GM18868 (cell line): ENCODE measurements around the gene ATF6B.

Source experiments
- ATAC-seq: cut with Tn5 transposase; IDR thresholded peaks from one replicate; pipeline ENCODE4 v1.9.1; 2021; ENCODE audit warnings: mild to moderate bottlenecking, moderate library complexity; ENCODE audit not compliant: unreplicated experiment

Gene ATF6B

DNA sequence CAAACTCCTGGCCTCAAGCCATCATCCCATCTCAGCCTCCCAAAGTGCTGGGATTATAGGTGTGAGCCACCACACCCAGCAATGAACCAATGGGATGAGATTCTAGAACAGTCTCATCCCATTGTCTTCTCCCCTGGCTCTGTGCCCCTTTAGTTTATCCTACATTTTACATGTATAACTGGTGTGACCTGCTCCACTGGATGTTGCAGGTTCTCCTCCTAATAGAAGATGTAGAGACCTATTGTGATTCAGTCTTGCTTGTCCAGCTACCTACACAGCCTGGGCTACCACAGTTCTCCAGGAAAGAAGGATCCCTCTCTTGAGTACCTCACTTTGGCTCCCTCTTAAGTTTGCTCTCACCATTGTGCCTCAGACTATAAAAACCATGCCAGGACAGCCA is 4.1 kb upstream of the ATF6B start:
- no peak for ATAC-seq

DNA sequence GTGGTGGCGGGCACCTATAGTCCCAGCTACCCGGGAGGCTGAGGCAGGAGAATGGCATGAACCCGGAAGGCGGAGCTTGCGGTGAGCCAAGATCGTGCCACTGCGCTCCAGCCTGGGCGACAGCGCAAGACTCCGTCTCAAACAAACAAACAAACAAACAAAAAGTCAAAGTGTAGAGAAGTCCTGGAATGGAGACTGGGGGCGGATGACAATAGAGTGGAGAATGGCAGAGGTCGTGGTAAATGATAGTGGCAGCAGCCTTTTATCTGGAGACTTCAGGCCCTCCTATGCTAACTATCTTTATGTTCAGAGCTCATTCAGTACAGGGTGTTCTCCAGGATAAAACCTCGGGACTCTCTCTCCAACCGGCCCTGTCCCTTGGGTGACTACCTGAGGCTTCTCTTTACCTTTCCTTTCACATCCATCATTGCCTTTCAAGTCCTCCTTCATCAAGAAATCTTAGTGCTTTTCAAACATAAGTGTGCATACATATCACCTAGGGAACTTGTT is 3.4 kb upstream of the ATF6B start:
- ATAC-seq, result no peak

DNA sequence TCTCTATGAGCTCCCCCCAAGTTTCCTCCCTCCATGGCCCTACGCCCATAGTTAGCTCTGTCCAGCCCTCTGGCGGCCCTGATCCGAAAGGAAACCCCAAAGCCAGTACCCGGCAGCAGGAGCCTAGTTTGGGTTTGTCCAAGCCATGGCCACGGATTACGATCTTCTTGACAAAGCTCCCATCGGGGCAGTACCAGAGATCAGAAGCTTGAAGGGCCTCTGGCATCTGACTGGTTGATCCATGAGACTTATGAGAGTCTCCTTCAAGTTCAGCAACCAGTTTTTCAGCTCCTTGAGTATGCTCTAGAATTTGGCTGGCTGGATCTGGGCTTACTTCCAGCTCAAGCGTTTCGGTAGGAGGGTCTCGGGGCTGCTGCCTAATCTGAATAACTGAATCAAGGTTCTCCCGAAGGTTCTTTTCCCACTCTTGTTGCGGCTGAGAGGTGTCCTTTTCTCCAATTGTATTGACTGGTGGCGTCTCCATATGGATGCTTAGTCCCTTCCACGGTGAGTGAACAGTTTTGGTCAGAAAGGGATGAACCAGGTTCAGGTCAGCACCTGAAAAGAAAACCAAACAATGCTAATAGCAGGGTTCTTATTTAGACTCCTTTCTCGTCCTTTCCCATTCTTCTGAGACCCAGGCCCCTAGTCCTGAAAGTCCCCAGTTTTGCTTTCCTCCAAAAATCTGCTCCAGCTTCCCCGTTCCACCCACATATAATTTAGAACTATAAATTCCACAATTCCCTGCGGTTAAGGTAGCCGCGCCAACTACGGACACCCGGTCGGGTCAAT is 1.4 kb upstream of the ATF6B start:
- no peak for ATAC-seq

DNA sequence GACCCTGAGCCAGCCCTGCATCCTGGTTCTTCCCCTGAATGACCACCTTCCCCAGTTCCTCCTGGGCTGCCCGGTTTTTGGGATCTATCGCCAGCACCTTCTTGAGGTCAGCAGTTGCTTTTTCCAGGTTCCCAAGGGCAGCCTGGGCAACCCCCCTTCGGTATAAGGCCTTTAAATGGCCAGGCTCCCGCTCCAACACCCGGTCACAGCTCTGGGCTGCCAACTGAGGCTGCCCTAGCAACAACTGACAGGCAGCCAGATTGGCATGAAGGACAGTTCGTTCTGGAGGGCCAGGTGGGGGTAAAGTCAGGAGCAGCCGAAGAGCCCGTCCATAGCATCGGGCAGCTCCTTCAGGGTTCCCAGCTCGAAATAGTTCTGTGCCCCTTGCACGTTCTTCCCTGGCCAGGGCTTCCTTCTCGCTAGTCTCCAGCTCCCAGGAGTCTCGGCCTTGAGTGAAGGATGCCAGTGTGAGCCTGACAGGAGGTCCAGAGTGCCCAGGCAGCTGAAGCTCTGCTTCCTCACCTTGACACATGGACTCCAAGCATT is 778 bp upstream of the ATF6B start:
- no peak for ATAC-seq

DNA sequence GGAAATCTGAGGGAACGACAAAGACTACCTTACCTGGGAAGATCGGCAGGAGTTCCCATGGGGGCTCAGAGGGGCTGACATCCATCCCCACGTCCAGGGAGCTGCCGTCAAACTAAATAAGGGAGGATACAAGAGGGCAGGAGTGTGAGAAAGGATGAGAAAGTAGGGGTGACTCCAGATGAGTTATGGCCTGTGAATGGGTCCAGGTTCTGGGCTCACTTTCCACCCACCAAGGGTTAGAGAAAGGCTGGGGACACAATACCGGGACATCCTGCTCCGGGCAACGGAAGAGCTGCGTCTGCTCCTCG is 683 bp downstream of the ATF6B start:
- ATAC-seq, result no peak

DNA sequence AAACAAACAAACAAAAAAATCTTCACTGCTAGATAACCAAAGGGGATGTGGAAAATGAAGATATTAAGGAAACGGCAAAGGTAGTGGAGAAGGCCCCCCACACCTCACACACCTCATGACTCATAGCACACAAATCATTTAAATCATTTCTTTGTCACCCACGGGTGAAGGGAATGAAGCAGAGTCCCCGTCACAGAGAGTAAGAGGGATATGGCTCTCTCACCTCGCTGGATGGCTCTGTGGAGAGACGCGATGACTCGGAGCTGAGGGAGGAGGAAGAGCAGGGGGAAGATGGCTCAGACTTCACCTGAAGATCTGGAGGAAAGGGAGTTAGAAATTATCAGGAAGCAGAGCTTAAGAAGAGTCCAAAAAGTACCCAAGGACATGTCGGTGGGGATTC is 1.2 kb downstream of the ATF6B start:
- ATAC-seq, result no peak

DNA sequence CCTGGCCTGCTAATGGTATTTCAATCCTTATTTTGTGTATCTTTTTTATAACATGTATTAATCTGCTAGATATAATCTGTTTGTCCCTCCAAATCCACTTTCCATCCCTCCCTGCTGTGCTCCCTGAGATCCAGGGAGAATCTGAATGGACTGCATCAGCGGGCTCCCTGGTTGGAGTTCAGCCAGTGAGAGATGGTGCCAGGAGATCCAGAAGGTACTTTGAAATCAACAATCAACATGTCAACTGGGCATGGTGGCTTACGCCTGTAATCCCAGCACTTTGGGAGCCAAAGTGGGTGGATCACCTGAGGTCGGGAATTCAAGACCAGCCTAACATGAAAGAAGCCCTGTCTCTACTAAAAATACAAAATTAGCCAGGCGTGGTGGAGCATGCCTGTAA is 4.4 kb downstream of the ATF6B start:
- no peak for ATAC-seq

DNA sequence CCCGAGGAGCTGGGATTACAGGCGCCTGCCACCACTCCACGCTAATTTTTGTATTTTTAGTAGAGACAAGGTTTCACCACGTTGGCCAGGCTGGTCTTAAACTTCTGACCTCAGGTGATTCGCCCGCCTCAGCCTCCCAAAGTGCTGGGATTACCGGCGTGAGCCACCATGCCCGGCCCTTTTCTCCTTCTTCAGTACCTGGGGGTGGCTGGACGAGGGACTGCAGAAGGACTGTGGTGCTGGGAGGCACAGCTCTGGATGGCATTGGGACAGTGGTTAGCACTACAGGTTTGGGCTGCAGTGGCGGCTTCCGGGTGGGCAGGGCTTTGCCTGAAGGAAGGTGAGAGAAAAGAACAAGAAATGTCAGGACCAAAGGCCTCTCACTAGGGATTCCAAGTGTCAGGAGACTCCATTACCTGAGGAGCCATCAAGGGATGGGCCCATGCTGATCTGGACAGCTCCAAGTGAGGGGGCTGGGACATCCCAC is 7.4 kb downstream of the ATF6B start:
- ATAC-seq, result no peak

DNA sequence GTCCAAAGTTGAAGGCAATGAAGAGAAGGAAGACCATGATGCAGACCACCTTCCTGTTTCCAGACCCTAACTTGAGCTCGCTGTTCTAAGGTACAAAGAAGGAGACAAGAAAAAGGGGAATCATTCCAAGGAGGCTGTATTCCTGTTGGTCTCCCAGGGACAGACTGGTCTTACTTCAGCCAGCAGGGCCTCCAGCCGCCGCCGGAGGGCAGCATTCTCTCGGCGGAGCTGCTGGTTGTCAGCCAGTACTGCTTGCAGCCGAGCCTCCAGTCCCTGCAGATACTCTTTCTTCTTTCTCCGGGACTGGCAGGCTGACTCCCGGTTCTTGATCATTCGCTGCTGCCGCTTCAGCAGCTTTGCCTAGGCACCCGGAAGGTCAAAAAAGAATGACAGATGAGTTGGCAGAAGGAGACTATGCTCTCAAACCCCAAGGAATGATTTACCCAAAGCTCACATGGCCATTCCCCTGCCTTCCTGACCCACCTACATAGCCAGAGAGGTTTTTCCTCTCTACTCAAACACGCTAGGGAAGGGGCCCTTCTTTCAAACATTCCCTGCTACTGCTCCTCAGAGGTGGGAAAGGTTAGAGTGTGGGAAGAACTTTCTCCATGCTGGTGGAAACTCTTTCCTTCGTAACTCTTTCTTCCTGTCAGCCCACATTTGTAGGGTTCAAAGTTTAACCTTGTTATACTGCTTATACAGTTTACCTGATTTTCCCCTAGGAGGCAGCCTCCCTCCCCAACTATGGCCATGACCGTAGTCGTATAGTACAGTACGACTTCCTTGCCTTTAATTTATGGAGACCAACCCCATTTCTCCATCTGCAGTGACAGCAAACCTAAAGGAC is 9.0 kb downstream of the ATF6B start:
- no peak for ATAC-seq

DNA sequence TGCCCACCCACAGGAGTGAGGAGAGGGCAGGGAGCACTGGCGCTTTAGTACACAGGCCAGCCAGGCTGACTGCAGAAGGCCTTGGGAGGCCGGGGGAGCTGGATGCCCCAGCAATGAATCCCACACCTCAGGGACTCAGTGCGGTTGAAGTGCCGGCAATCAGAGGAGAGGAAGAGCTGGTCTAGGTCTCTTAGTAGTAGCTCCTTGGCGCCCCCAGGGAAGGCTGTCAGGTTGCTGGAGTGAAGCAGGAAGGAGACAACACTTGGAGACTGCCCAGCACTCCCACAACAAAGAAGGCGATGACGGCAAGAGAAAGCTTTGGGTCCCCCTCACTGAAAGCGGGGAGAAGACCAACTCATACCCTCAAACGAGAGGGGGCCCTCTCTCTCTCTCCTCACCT is 10.6 kb downstream of the ATF6B start:
- ATAC-seq, result no peak

DNA sequence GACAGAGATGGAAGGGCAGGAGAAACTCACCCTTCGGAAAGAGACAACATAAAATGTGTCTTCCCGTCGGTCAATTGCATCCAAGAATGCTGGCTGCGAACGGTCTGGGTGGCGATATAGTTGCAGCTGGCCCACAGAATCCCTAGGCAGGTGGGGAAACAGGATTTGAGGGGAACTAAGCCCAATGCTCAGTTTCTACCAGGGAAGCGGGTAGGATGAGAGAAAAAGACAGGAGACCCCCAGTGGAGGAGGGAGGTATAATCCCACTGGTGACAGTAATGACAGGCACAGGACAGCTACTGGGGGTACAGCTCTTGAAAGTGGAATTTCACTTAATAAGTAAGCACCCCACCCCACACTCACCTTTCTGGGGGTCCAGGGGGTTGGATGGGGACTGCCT is 11.4 kb downstream of the ATF6B start:
- no peak for ATAC-seq

DNA sequence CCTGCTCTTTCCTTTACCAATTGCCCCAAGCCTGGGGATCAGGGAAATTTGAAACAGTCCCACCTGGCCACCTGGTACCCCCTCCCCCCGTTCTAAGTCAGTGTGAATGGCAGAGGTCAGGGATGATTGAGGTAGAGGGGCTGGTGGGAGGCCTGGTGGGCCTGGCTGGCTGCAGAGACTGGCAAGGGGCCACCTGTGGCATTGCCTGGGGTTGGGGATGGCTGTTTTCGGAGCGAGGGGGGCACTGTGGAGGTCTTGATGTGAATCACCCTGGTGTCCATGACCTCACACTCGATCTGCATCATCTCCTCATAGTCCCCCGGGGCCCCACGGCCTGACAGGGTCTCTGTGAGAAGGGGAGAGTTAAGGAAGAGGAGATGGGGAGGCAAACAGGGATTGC is 12.4 kb downstream of the ATF6B start:
- no peak for ATAC-seq

DNA sequence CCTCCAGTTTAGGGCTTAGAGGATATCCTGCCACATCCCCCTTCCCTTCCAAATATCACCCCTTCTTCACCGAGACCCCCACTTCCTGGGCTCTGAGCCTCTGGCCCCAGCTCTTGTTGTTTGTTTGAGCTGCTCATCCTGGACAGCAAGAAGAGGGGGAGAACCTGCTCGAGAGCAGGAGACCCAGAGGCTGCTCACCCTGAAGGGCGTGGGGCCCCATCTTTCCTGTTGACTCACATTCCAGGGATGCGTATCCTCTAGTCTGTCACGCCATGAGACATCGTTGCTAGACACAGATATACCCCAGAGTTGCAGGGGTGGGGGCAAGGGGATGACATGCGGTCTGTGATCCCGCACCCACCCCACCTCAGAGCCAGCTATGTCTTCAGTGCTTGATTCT is 13.2 kb downstream of the ATF6B start:
- no peak for ATAC-seq

DNA sequence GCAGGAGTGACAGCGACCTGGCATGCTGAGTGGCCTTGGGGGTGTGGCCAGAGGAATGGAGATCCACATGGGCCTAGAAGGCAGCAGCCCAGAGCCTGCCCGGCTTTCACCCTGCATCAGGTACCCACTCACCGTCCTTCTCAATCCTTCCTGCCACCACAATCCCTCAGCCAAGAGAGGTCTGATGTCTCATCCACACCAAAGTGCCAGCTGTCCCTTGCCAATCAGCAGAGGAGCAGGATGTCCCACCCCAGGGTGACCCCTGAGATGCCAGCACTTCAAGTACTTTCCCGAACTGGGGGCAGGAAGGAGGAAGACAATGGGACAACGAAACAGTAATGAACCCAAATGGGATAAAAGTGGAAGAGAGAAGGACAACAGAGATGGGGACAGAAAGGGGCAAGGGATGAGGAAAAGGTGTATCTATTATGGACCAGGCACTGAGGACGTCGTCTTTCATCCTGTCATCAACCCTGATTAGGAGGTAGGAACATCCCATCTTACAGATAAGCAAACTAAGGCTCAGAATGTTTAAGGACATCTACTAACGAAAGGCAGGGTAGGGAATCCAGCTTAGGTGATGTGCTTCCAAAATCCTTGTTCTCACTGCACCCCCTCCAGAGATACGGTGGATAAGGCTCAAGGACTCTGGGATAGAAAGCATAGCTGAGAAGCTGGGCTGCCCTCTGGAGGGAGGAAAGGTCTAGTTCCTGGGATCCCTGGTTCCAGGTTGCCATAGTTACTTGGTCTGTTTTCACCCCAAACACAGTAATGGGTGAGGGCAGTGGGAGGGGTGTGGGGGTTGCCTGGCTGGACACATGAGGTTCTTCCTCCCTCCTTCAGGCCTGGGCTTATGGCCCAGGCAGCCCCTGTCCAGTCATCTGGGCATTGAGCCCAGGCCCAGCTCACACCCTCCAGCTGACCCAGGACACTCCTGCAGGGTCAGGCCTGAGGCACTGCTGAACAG is 14.4 kb downstream of the ATF6B start:
- ATAC-seq, result no peak

DNA sequence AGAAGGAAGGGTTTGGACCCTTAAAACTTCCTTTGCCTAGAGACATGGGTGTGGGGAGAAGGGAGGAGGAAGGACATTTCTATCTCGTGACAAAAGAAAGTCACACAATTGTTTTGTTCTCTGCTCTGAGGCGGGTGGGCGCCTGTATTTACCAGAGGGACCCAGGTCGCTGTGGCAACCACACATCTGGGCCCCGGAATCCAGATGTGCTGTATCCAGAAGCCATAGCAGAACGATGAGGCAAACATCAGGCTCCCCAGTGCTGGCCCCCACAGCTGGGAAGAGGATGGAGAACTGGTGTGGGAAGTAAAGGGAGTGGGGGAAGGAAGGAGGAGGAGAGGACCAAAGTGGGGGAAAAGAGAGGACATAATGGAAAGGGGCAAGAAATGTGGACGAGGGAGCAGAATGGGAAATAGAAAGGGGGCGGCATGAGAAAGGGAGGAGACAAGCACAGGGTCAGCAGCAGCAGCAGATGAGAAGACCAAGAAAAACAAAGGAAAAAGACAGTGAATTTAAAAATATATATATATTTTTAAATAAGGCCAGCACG is 15.5 kb downstream of the ATF6B start:
- no peak for ATAC-seq

DNA sequence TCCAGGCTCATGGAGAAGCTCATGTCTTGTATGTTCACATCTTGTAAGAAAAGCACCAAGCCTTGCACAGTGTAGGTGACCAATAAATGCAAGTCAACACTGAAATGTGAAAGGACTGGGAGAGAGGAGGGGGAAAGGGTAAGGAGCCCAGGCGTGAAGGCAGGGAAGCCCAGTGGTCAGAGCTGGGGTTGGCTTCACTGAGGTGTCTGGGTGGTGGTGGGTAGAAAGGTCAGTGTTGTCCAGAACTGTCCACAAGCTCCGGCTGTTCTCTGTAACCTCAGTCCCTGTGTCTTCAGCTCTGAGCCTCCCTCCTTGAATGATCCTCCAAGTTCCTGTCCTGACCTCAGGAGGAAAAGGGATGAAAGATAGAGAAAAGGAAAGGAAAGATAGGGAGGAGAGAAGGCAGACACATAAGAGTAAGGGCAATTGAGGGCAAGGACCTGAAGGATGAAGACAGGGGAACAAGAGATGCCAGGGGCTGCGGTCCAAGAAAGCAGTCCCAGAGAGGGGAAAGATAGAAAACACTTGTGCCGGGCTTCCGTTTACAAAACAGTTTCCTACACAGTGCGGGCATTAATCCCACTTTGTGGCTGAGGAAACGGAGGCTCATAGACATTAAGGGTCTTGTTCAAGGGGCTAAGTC is 16.5 kb downstream of the ATF6B start:
- no peak for ATAC-seq

DNA sequence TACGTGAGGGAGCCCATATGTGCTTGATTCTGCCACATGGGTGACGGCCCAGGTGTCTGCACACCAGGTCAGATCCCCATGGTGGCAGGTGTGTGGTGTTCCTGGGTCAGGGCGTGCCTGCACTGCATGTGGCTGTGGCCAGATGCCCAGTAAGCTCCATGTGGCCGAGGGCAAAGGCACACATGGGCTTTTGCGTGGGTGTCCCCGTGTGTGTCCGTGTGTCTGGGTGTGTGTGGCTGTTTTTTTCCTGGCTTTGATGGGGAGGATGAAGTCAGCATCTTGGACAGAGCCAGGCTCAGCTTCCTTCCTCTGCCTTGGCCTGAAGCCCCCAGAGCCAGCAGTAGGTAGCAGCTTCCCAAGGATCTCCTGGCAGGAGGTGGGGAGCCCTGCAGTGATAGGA is 17.4 kb downstream of the ATF6B start:
- no peak for ATAC-seq

DNA sequence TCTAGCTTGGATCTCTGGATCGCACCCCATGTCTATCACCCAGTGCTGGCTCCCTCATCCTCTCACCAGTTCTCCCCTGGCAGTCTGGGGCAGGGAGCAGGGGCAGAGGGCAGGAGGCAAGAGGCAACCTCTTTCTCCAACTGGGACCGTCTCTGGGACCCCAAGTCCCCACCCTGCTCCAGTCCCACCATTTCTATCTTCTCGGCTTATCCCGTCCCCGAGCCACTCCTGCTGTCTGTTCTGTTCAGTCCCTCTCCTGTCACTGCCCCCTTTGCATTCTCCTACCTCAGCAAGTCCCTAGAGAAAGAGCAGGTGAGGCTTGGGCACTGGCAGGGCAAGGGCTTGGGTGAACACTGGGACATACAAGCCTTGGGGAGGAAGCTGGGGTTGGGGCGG is 18.3 kb downstream of the ATF6B start:
- no peak for ATAC-seq

DNA sequence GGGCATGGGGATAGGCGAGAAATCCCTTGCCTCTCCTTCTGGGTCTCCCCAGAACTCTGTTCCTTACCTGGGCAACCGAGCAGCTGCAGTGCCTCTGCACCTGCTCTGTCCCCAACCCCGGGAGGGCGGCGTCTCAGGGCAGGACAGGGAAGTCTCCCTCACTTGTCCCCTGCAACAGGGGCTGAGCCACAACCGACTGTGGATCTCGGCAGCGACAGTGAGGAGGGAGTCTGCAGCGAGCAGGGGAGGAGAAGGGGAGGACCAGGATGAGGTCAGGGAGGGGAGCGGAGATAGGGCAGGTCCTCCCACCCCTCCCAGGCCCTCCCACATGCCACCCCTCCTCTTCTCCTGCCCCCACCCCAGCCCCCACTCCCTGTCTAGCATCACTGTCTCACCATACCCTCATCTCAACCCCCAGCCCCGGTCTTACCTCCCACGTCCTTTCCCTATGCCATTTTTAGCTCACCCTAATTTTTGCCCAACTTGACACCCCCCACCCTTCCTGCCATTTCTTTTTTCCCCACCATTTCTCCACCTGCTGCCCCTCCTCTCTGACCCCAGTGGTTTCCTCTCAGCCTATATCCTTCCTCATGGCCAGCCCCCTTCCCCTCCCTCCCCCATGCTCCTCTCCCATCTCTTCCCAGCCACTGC is 18.8 kb downstream of the ATF6B start, which contains the start of gene TNXB:
TNXB (minus strand) TSS at position 225 of the 651 bp plus-strand sequence. CDS start 11,140 bp downstream, outside the sequence.
- ATAC-seq, result no peak
